Measurements from ENCODE around the gene ZNF487.
"Not testable (repeated sequence)": the region's sequence is repeated elsewhere in the genome, so short reads cannot be mapped to it uniquely, and the experiment has no call there.

The ZNF487 gene

DNA sequence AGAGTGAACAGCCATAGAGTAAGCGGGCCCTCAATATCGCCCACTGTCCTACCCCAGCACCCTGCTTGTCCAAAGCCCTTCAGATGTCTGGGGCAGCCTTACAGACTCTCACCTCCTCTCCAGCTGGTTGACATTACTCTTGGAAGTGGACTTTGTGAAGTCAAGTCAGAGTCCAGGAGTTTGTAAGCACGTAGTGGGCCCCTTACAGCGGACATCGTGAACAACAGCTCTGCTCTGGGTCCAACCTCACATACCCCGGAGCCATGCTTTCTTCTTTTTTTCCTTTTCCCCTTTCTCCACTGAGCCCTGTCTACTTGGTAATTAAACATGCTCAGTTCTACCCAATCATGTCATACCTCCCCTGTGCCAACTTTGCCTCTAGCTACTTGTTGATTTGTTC is 45.4 kb upstream of the ZNF487 start:
- Histone ChIP-seq H2AK5ac (ENCODE audit: low read length) (no peak overlapping the region), H2BK120ac (ENCODE audit: low read depth, low read length) (no peak overlapping the region), H3K27me3 (ENCODE audit: insufficient read depth, low read length, poor library complexity) (no peaks in the 10 kb centered on the region), H3K9ac (ENCODE audit: low read length) (no peak overlapping the region), H3K18ac (ENCODE audit: low read length) (no peak overlapping the region), H3K36me3 (ENCODE audit: control insufficient read depth, insufficient read depth, low read length) (peaks cover 27% of the 10 kb centered on the region), H3K56ac (ENCODE audit: low read length) (no peak overlapping the region), H3K23ac (ENCODE audit: low read length) (no peak overlapping the region), H3K4me3 (ENCODE audit: low read length) (no peak overlapping the region), H3K4me1 (ENCODE audit: control insufficient read depth, low read depth, low read length) (peaks cover 4% of the 10 kb centered on the region), H3K4ac (ENCODE audit: low read depth, low read length) (no peak overlapping the region), H2BK15ac (replicated peaks; ENCODE audit: low read depth) (no peak overlapping the region), H3K79me2 (ENCODE audit: control insufficient read depth, insufficient read depth, low read length) (peaks cover 74% of the 10 kb centered on the region), H4K5ac (ENCODE audit: low read length) (no peak overlapping the region), H2BK5ac (ENCODE audit: low read length) (no peak overlapping the region), H3K79me1 (ENCODE audit: low read length) (peaks cover 32% of the 10 kb centered on the region), H3K4me2 (ENCODE audit: low read length) (no peak overlapping the region), H3K27ac (ENCODE audit: low read depth, low read length) (no peak overlapping the region), H4K8ac (ENCODE audit: low read depth, low read length) (no peak overlapping the region)
- WGBS (ENCODE audit: extremely low coverage, insufficient coverage, low lambda C conversion rate): no CpG with 5 or more reads among the region's 6 CpGs
- DNase-seq: no peak

DNA sequence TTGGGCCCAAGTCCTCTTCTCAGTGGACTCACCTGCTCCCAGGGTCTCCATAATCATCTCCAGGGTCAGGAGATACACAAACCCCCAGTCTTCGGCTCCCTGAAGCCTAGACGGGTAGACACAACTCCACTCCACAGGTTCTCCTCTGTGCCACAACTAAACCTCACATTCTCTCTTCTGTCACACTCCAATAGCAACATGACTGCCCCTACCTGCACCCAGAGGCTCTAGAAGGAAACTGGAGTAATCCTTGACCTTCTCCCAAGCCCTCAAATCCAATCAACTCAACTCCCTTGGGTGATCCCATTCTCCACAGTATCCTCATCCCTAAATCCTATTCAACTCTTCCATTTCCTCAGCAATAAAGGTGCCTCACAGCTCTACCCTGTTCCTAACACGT is 44.2 kb upstream of the ZNF487 start:
- H3K36me3 ChIP-seq (ENCODE audit: control insufficient read depth, insufficient read depth, low read length): peaks cover 16% of the 10 kb centered on the region
- H2BK15ac ChIP-seq (replicated peaks; ENCODE audit: low read depth): no peak overlapping the region
- no peak overlapping the region for H4K5ac ChIP-seq (ENCODE audit: low read length)
- H3K56ac ChIP-seq (ENCODE audit: low read length): no peak overlapping the region
- H3K18ac ChIP-seq (ENCODE audit: low read length): no peak overlapping the region
- H3K9ac ChIP-seq (ENCODE audit: low read length): peak overlapping the region; percentile 5
- WGBS (ENCODE audit: extremely low coverage, insufficient coverage, low lambda C conversion rate): no CpG with 5 or more reads among the region's 3 CpGs
- peaks cover 70% of the 10 kb centered on the region for H3K79me2 ChIP-seq (ENCODE audit: control insufficient read depth, insufficient read depth, low read length)
- no peak overlapping the region for H3K23ac ChIP-seq (ENCODE audit: low read length)
- no peak overlapping the region for H3K4me3 ChIP-seq (ENCODE audit: low read length)
- H4K8ac ChIP-seq (ENCODE audit: low read depth, low read length): no peak overlapping the region
- no peak overlapping the region for H2BK5ac ChIP-seq (ENCODE audit: low read length)
- H3K27ac ChIP-seq (ENCODE audit: low read depth, low read length): no peak overlapping the region
- no peaks in the 10 kb centered on the region for H3K27me3 ChIP-seq (ENCODE audit: insufficient read depth, low read length, poor library complexity)
- no peak overlapping the region for H3K4me2 ChIP-seq (ENCODE audit: low read length)
- no peak overlapping the region for H2BK120ac ChIP-seq (ENCODE audit: low read depth, low read length)
- H3K4me1 ChIP-seq (ENCODE audit: control insufficient read depth, low read depth, low read length): peaks cover 4% of the 10 kb centered on the region
- no peak overlapping the region for H2AK5ac ChIP-seq (ENCODE audit: low read length)
- DNase-seq: no peak
- no peak overlapping the region for H3K4ac ChIP-seq (ENCODE audit: low read depth, low read length)
- peaks cover 22% of the 10 kb centered on the region for H3K79me1 ChIP-seq (ENCODE audit: low read length)

DNA sequence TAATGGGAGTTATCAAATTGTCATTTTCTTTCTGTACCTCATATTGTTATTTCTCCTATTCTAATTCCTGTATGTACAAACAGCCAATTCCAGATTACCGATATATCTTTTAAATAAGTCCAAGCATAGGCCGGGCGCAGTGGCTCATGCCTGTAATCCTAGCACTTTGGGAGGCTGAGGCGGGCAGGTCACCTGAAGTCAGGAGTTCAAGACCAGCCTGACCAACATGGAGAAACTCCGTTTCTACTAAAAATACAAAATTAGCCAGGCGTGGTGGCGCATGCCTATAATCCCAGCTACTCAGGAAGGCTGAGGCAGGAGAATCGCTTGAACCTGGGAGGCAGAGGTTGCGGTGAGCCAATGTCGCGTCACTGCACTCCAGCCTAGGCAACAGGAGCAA is 43.7 kb upstream of the ZNF487 start:
- H3K18ac ChIP-seq (ENCODE audit: low read length); H3K27ac ChIP-seq (ENCODE audit: low read depth, low read length); H3K9ac ChIP-seq (ENCODE audit: low read length); H3K4me2 ChIP-seq (ENCODE audit: low read length); H4K8ac ChIP-seq (ENCODE audit: low read depth, low read length); H2BK5ac ChIP-seq (ENCODE audit: low read length); H2AK5ac ChIP-seq (ENCODE audit: low read length); H3K23ac ChIP-seq (ENCODE audit: low read length); H3K4ac ChIP-seq (ENCODE audit: low read depth, low read length); H3K4me3 ChIP-seq (ENCODE audit: low read length); H3K56ac ChIP-seq (ENCODE audit: low read length); H4K5ac ChIP-seq (ENCODE audit: low read length); H2BK120ac ChIP-seq (ENCODE audit: low read depth, low read length); H3K27me3 ChIP-seq (ENCODE audit: insufficient read depth, low read length, poor library complexity); H2BK15ac ChIP-seq (replicated peaks; ENCODE audit: low read depth); DNase-seq; H3K4me1 ChIP-seq (ENCODE audit: control insufficient read depth, low read depth, low read length): not testable (repeated sequence)
- Histone ChIP-seq H3K36me3 (ENCODE audit: control insufficient read depth, insufficient read depth, low read length) (peaks cover 16% of the 10 kb centered on the region), H3K79me1 (ENCODE audit: low read length) (peaks cover 22% of the 10 kb centered on the region), H3K79me2 (ENCODE audit: control insufficient read depth, insufficient read depth, low read length) (peaks cover 74% of the 10 kb centered on the region)
- no CpG with 5 or more reads among the region's 11 CpGs for WGBS (ENCODE audit: extremely low coverage, insufficient coverage, low lambda C conversion rate)

DNA sequence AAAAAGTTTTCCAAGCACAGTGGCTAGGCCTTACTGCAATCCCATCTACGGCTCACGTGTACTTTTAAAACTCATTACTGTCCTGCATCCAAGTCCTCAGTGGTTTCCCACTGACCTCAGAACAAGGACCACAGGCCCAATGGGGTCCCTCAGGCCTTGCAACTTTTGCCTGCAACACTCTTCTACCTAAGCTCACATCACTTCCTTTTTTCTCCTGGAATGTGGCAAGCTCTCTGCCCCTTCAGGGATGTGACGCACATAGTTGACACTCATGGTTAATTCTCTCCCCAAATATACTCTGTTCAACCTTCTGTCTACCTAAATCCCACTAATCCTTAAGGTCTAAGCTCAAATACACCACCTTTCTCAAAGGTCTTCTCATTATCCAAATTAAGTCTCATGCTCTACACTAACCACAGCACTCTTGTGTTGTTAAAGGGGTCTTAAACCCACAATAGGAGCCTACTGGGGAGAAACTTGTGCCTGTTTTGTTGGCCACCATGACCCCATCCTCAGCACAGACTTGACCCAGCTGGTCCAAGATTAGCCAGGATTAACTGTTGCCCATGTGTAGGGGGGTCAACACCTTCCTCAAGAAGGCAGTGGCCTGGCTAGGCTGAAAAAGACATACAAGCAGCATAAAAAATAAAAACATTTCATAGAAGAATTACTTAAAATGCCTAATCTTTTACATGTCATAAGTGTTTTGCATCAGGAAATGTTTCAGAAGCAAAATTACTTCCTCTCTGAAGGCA is 43.1 kb upstream of the ZNF487 start:
- Histone ChIP-seq H3K18ac (ENCODE audit: low read length) (no peak overlapping the region), H3K23ac (ENCODE audit: low read length) (no peak overlapping the region), H3K9ac (ENCODE audit: low read length) (peak overlapping the region; percentile 35), H3K4ac (ENCODE audit: low read depth, low read length) (no peak overlapping the region), H3K27ac (ENCODE audit: low read depth, low read length) (no peak overlapping the region), H2BK5ac (ENCODE audit: low read length) (no peak overlapping the region), H4K8ac (ENCODE audit: low read depth, low read length) (no peak overlapping the region), H3K4me3 (ENCODE audit: low read length) (no peak overlapping the region), H2BK15ac (replicated peaks; ENCODE audit: low read depth) (no peak overlapping the region), H3K36me3 (ENCODE audit: control insufficient read depth, insufficient read depth, low read length) (peaks cover 13% of the 10 kb centered on the region), H3K79me2 (ENCODE audit: control insufficient read depth, insufficient read depth, low read length) (peaks cover 77% of the 10 kb centered on the region), H3K4me2 (ENCODE audit: low read length) (no peak overlapping the region), H2BK120ac (ENCODE audit: low read depth, low read length) (no peak overlapping the region), H2AK5ac (ENCODE audit: low read length) (no peak overlapping the region), H3K4me1 (ENCODE audit: control insufficient read depth, low read depth, low read length) (peaks cover 7% of the 10 kb centered on the region), H3K79me1 (ENCODE audit: low read length) (peaks cover 18% of the 10 kb centered on the region), H3K27me3 (ENCODE audit: insufficient read depth, low read length, poor library complexity) (no peaks in the 10 kb centered on the region), H3K56ac (ENCODE audit: low read length) (peak overlapping the region; percentile 63), H4K5ac (ENCODE audit: low read length) (no peak overlapping the region)
- no peak for DNase-seq
- WGBS (ENCODE audit: extremely low coverage, insufficient coverage, low lambda C conversion rate): no CpG with 5 or more reads among the region's 3 CpGs

DNA sequence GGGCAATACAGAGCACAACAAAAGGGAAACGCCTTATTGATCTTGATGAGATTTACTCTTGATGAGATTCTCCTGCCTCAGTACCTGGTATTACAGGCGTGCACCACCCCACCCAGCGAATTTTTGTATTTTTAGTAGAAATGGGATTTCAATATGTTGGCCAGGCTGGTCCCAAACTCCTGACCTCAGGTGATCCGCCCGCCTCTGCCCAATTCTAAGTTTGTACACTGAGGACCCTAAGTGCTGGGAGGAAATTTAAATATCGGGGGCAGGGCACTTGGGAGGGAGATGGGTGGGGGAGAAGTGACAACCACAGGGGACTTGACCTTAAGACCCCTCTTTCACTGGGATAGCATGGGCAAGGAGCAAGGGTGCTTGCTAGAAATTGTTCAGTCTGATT is 42.0 kb upstream of the ZNF487 start:
- peaks cover 18% of the 10 kb centered on the region for H3K79me1 ChIP-seq (ENCODE audit: low read length)
- H3K4me2 ChIP-seq (ENCODE audit: low read length): peak overlapping the region; percentile 85
- H3K4ac ChIP-seq (ENCODE audit: low read depth, low read length): no peak overlapping the region
- H3K18ac ChIP-seq (ENCODE audit: low read length): no peak overlapping the region
- no peak overlapping the region for H2AK5ac ChIP-seq (ENCODE audit: low read length)
- peak overlapping the region; percentile 88 for H3K56ac ChIP-seq (ENCODE audit: low read length)
- no CpG with 5 or more reads among the region's 6 CpGs for WGBS (ENCODE audit: extremely low coverage, insufficient coverage, low lambda C conversion rate)
- H3K4me3 ChIP-seq (ENCODE audit: low read length): no peak overlapping the region
- no peak overlapping the region for H4K5ac ChIP-seq (ENCODE audit: low read length)
- H3K9ac ChIP-seq (ENCODE audit: low read length): peak overlapping the region; percentile 99
- H2BK5ac ChIP-seq (ENCODE audit: low read length): no peak overlapping the region
- H4K8ac ChIP-seq (ENCODE audit: low read depth, low read length): no peak overlapping the region
- H3K4me1 ChIP-seq (ENCODE audit: control insufficient read depth, low read depth, low read length): peaks cover 11% of the 10 kb centered on the region
- no peak overlapping the region for H2BK15ac ChIP-seq (replicated peaks; ENCODE audit: low read depth)
- peak overlapping the region; percentile 12 for H3K27ac ChIP-seq (ENCODE audit: low read depth, low read length)
- H2BK120ac ChIP-seq (ENCODE audit: low read depth, low read length): no peak overlapping the region
- peaks cover 13% of the 10 kb centered on the region for H3K36me3 ChIP-seq (ENCODE audit: control insufficient read depth, insufficient read depth, low read length)
- peaks cover 81% of the 10 kb centered on the region for H3K79me2 ChIP-seq (ENCODE audit: control insufficient read depth, insufficient read depth, low read length)
- H3K23ac ChIP-seq (ENCODE audit: low read length): no peak overlapping the region
- no peaks in the 10 kb centered on the region for H3K27me3 ChIP-seq (ENCODE audit: insufficient read depth, low read length, poor library complexity)
- no peak for DNase-seq

Measured in mesendoderm (in vitro differentiated cells).